Thyroid gland (tissue), 4 donors: ENCODE measurements around the gene DDC. TPM values are rescaled to one million over a fixed set of nuclear protein-coding genes. Genes with fewer than 3 reads are reported as not detected.

Experiments used
- DNase-seq, 2 donors: peaks; one replicate each; pipeline ENCODE4 v3.0.0-alpha.2; 2019
- H3K27ac ChIP-seq, 3 donors: fragments of 200-600 bp; sonication (generic); 1 replicate in 2 of 3; 2 replicates in 1 of 3; pipeline ENCODE4 v1.5.1; 2016 to 2019; ENCODE audit warnings: mild to moderate bottlenecking in 1 of 3, moderate library complexity in 1 of 3
- H3K27me3 ChIP-seq: fragments of 200-600 bp; sonication (generic); one replicate; pipeline ENCODE4 v1.5.1; 2019
- H3K36me3 ChIP-seq, 2 donors: fragments of 200-600 bp; sonication (generic); one replicate each; pipeline ENCODE4 v1.5.1; 2016 to 2019
- H3K4me1 ChIP-seq, 2 donors: fragments of 200-600 bp; sonication (generic); one replicate each; pipeline ENCODE4 v1.5.1; 2017 to 2019
- H3K4me3 ChIP-seq, 3 donors: fragments of 200-600 bp; sonication (generic); replicated peaks in 1 of 3; 1 replicate in 2 of 3; 2 replicates in 1 of 3; pipeline ENCODE4 v1.5.1; 2016; ENCODE audit warnings: mild to moderate bottlenecking in 1 of 3
- H3K9me3 ChIP-seq: fragments of 200-600 bp; sonication (generic); one replicate; pipeline ENCODE4 v1.5.1; 2017
- POLR2A ChIP-seq, 2 donors: fragments of 450-650 bp; IDR thresholded peaks; one replicate each; pipeline ENCODE4 v1.6.1; 2017; ENCODE audit warnings: antibody characterized with exemption in 2 of 2, mild to moderate bottlenecking in 2 of 2, moderate library complexity in 1 of 2
- WGBS, 2 donors: methylation state at CpG; one replicate each; pipeline ENCODE4 v1.1.5; 2017; 5-methylcytosine and 5-hydroxymethylcytosine counted together
- intact Hi-C: fragments of 100-400 bp; cut with DNase I; formaldehyde crosslinking; loops from one replicate; pipeline ENCODE4 v1.15.1; 2023
- total RNA-seq, 4 donors: library from RNA; depleted of rRNA; stranded (reverse); fragments of >200 nt; gene quantifications; one replicate each; pipeline ENCODE4 v1.2.3, GENCODE V29; 2016
- TF ChIP-seq, protein P1 (sequence below), 6 experiments: fragments of 200-600 bp in 3 of 6; fragments of 450-650 bp in 3 of 6; sonication (generic) in 3 of 6; IDR thresholded peaks; one replicate each; pipeline ENCODE4 v1.5.1; 2016 to 2019; ENCODE audit warnings: antibody characterized with exemption in 6 of 6, mild to moderate bottlenecking in 2 of 6, inconsistent platforms in 1 of 6, moderate library complexity in 1 of 6

Gene DDC
- total RNA-seq, 4 donors from 2014 or later: 2.7 TPM; not detected in 3

- 64 to 67% methylated on average over 8 of the region's 8 CpGs for WGBS, 2 donors
- intact Hi-C loops: loop anchor here (10.0 kb wide), 1 partner anchor 680 kb away; no protein-coding TSS in a partner anchor
- Histone ChIP-seq H3K9me3 (no peaks in the 10 kb centered on the region), H3K36me3 (no peaks in the 10 kb centered on the region), H3K4me3 (no peak overlapping the region), H3K27me3 (no peaks in the 10 kb centered on the region), H3K27ac (no peak overlapping the region), H3K4me1 (no peaks in the 10 kb centered on the region)
- DNase-seq: no peak
- TF ChIP-seq, protein P1, sequence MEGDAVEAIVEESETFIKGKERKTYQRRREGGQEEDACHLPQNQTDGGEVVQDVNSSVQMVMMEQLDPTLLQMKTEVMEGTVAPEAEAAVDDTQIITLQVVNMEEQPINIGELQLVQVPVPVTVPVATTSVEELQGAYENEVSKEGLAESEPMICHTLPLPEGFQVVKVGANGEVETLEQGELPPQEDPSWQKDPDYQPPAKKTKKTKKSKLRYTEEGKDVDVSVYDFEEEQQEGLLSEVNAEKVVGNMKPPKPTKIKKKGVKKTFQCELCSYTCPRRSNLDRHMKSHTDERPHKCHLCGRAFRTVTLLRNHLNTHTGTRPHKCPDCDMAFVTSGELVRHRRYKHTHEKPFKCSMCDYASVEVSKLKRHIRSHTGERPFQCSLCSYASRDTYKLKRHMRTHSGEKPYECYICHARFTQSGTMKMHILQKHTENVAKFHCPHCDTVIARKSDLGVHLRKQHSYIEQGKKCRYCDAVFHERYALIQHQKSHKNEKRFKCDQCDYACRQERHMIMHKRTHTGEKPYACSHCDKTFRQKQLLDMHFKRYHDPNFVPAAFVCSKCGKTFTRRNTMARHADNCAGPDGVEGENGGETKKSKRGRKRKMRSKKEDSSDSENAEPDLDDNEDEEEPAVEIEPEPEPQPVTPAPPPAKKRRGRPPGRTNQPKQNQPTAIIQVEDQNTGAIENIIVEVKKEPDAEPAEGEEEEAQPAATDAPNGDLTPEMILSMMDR (IDR thresholded peaks at IDR 0.05): no peak
- no peak for TF ChIP-seq POLR2A (IDR thresholded peaks at IDR 0.05)
Observed at GRCh38 chr7:50474382-50475160, 90.6 kb downstream of the DDC start.

DNA sequence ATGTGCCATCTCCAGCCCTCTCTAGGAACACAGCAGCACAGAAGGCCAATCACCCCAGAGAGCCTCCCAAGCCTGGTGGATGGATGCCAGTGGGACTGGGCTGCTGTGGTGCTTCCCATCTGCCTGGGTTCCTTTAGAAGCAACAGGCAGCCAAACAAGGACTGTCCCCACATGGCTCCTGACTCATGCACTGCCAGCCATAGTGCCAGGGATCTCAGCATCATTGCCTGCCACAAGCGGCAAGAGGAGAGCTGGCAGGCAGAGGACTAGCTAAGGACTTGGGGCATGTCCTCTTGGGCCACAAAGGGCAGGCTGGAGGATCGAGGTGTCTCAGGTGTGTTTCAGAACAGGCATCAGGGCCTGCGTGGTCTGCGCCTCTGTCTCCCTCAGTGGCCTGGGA, 91.7 kb downstream of the DDC start:
- Histone ChIP-seq H3K9me3 (no peaks in the 10 kb centered on the region), H3K4me3 (no peak overlapping the region), H3K27me3 (no peaks in the 10 kb centered on the region), H3K36me3 (no peaks in the 10 kb centered on the region), H3K27ac (no peak overlapping the region), H3K4me1 (no peaks in the 10 kb centered on the region)
- no peak for DNase-seq
- 89 to 94% methylated on average over 3 to 4 of the region's 4 CpGs for WGBS, 2 donors
- intact Hi-C loops: loop anchor here (10.0 kb wide), 1 partner anchor 681 kb away; no protein-coding TSS in a partner anchor
- TF ChIP-seq, protein P1 (IDR thresholded peaks at IDR 0.05): no peak
- TF ChIP-seq POLR2A (IDR thresholded peaks at IDR 0.05): no peak

GRCh38 chr7:50472427-50472826, 92.8 kb downstream of the DDC start:
- DNase-seq: no peak
- Histone ChIP-seq H3K4me1 (no peaks in the 10 kb centered on the region), H3K27ac (no peak overlapping the region), H3K9me3 (no peaks in the 10 kb centered on the region), H3K27me3 (no peaks in the 10 kb centered on the region), H3K4me3 (no peak overlapping the region), H3K36me3 (no peaks in the 10 kb centered on the region)
- 84 to 87% methylated on average over 7 of the region's 7 CpGs for WGBS, 2 donors
- TF ChIP-seq, protein P1 (IDR thresholded peaks at IDR 0.05): no peak
- TF ChIP-seq POLR2A (IDR thresholded peaks at IDR 0.05): no peak
- intact Hi-C loops: loop anchor here (10.0 kb wide), 1 partner anchor 682 kb away; no protein-coding TSS in a partner anchor

DNA sequence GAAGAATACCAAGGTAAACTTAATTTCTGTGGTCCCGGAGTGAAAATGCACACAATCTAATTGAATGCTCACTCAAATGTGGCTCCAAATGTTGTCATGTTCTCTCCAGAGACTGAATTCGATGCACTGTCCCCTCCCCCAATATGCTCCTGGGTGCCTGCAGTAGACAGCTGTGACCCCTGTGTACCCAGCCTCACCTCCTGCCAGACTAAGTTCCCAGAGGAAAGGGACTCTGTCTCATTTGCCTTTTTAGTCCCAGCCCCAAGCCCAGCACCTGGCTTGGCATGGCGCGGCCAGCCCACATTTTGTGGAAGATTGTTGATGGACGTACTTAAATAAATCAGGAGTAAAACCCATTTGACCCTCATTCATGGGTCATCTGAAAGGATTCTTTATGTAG, 93.2 kb downstream of the DDC start:
- TF ChIP-seq POLR2A (IDR thresholded peaks at IDR 0.05): no peak
- TF ChIP-seq, protein P1 (IDR thresholded peaks at IDR 0.05): no peak
- H3K27ac ChIP-seq: no peak overlapping the region
- H3K4me1 ChIP-seq: no peaks in the 10 kb centered on the region
- no peaks in the 10 kb centered on the region for H3K27me3 ChIP-seq
- intact Hi-C loops: loop anchor here (10.0 kb wide), 1 partner anchor 683 kb away; no protein-coding TSS in a partner anchor
- DNase-seq: no peak
- H3K9me3 ChIP-seq: no peaks in the 10 kb centered on the region
- H3K4me3 ChIP-seq: no peak overlapping the region
- H3K36me3 ChIP-seq: no peaks in the 10 kb centered on the region
- WGBS, 2 donors: 86 to 90% methylated on average over 5 of the region's 5 CpGs
